Right kidney (tissue), 1 donor: ENCODE data around the gene KCTD14.
A peak's percentile ranks its signal among the peaks of the same experiment; 100 is the strongest.
"Not testable (repeated sequence)": the region's sequence is repeated elsewhere in the genome, so short reads cannot be mapped to it uniquely, and the experiment has no call there.

Experiments used
- DNase-seq: peaks from one replicate; pipeline ENCODE4 v3.0.0-alpha.2; 2016

Gene KCTD14

DNA sequence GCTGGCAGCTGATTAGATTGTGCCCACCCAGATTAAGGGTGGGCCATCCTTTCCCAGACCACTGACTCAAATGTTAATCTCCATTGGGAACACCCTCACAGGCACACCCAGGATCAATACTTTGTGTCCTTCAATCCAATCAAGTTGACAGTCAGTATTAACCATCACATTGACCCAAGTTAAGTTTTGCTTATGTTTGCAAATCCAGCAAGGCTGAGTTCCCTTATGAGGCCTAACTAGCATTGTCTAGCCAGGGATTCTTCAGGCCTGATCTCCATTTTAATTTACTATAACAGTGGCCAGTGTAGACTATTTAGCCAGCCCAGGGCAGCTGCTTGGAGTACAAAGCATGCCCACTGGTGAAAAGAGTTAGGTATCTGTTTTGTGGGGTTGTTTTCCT, 2.3 kb upstream of the KCTD14 start:
- no peak for DNase-seq

DNA sequence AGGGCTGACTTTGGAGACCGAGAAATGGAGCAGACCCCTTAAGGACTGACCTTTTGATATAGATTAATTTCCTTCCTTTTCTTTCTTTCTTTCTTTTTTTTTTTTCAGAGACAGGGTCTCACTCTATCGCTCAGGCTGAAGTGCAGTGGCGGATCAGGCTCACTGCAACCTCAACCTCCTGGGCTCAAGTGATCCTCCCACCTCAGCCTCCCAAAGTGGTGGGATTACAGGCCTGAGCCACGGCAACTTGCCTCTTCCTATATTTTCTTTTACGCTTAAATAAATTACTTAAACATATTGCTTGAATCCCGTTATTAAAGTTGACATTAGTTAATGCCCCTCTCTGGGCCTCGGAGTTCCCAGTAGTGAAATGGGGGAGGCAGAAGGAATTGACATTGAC, 350 bp upstream of the KCTD14 start:
- DNase-seq = no peak

DNA sequence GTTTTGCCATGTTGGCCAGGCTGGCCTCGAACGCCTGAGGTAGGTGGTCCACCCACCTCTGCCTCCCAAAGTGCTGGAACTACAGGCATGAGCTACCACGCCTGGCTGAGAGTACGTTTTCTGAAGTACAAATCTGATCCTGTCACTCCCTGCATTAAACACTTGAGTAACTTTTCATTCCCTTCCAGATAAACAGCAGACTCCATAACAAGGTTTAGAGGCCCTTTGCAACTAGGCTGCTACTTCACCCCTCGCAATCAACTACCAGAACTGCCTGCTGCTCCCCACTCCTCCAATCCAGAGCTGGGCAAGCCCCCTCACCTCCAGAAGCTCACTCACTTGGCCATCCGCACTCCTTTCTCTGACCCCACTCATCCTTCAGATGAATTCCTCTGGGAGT, 1.5 kb downstream of the KCTD14 start:
- no peak for DNase-seq

DNA sequence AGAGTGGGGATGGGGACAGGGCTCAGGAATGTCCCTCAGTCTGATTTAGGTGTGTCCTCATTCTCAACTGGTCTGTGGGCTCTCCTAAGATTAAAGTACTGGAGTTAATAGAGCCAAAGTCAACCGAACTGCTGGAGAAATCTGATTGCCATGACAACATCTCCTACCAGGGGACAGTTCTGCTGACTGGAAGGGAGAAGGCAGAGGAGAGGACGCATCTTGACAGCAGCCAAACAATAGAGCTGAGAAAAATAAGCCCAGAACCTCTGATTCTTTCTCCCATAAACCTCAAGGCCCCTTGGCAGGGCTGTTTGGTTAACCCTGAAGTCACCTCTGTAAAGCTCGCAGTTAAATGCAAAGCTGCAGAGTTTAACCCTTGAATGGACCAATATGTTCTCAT, 2.8 kb downstream of the KCTD14 start:
- peak; percentile 35 for DNase-seq

DNA sequence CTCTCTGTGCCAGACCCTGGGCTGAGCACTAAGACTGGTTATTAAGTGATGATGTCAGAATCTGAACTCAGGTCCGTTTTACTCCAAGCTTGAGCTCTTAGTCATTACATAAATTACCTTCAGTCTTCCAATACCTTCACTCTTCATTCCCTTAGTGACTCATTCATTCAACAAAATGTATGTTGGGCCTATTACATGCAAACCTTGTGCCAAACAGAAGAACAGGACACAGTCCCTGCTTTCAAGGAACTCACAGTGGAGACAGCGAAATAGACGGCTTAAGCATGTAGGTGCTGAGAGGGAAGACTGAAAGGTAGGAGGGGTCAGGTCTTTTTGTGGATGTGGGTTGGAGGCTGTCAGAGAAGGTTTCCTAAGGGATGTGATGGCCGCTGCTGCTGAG, 3.3 kb downstream of the KCTD14 start:
- no peak for DNase-seq

DNA sequence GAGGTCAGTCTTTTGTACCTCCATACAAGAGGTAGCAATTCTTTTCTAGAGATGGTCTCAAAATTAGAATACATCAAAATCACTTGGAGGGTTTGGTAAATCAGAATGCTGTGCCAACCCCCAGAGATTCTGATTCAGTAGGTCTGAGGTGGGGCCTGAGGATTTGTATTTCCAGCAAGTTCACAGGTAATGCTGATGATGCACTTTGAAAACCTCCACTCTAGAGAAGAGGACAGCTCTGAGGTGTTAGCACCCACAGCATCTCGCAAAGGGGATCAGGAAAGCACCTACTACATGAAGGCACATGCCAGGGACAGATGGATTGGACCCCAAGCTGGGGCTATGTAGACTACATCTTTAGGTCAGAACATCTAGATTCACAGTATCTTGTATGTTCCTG, 7.2 kb downstream of the KCTD14 start:
- no peak for DNase-seq

DNA sequence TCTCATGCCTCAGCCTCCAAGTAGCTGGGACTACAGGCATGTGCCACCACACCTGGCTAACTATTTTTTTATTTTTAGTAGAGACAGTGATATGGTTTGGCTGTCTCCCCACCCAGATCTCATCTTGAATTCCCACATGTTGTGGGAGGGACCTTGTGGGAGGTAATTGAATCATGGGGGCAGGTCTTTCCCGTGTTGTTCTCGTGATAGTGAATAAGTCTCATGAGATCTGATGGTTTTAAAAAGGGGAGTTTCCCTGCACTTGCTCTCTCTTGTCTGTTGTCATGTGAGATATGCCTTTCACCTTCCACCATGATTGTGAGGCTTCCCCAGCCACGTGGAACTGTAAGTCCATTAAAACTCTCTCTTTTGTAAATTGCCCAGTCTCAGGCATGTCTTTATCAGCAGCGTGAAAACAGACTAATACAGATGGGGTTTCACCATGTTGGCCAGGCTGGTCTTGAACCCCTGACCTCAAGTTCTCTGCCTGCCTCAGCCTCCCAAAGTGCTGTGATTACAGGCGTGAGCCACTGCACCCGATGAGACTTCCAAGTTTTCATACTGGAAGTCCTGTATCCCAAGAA, 8.0 kb downstream of the KCTD14 start:
- not testable (repeated sequence) for DNase-seq

DNA sequence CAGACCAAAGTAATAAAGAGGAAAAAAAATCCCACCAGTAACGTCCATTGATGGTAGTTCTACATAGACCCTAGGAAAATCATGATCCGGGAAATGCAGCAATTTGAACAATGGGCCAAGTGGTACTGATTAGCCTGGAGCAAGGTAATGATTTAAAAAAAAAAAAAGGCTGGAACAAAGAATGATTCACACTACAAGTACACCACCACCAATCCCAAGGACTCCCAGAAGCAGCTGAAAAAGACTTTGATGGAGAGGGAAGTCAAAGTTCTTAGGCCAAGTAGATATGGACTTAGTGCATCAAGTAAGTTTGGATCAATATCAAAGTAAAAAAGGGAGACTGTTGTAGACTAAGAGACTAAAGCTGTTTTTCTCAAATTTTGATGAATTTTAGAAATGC, 11.8 kb downstream of the KCTD14 start:
- no peak for DNase-seq

DNA sequence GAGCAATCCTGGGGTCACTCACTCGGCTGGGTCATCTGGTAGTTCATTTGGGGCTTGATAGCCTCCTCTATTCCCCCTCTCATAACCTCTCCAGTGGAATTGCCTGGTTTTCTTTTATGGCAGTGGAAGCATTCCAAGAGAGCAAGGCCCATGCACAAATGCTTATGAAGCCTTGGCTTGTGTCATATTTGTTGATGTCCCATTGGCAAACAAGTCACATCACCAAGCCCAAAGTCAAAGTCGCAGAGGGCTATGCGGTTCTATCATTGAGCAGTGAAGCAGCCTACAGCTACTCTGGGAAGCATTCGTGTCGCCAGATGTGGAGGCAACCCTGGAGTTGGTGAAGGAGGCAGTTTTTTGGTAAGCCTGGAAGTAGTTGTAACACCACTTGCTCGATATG, 12.3 kb downstream of the KCTD14 start:
- DNase-seq = no peak

DNA sequence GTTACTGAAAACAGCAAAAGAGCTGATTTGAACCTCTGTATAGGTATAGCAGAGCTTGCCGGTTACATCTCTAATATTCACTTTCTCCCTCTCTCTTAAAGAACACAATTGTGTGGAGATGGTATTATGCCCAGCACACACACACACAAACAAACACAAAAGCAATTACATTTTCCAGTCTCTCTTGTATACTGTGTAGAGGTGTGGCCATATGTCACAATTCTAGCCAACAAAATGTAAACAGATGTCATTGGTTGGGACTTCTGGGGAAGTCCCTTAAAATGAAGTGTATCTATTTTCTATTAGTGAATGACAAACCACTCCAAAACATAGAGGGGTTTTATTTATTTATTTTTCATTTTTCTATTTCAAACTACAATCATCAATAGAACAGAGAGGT, 12.8 kb downstream of the KCTD14 start:
- DNase-seq = no peak

DNA sequence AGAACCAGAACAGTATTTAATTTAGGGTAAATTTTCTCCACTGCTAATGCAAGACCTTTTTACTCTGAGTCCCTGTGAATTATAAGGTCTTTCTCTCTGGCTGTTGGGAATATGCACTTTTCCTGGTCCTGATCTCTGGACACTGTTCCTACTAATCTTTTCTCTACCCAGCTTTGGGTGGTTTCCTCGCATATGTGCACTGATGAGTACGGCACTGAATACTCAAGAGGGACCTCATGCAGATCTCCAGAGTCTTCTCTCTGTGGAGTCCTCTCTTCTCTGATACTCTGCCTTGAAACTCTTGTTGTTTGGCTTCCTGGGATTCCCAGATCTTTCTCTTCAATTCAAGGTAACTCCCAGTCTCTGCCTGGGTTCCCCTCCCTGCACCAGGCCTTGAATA, 14.0 kb downstream of the KCTD14 start:
- DNase-seq = no peak

DNA sequence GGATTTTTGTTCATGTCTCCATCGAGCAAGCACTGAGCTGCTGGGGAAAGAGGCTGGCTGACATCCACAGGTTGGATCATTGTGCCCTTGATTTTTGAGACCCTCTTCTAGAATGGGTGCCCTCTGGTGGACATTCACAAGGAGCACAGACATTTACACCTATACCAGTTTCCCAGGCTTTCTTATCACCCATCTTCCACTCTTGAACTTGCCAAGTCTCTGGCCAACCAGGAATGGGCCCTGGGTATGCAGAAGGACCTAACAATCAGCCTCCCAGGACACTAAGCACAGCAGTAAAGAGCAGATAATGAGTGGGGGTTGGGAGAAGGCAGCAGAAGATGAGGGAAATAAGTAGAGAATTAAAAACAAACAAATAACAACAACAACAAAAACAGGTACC, 22.9 kb downstream of the KCTD14 start:
- peak; percentile 23 for DNase-seq

DNA sequence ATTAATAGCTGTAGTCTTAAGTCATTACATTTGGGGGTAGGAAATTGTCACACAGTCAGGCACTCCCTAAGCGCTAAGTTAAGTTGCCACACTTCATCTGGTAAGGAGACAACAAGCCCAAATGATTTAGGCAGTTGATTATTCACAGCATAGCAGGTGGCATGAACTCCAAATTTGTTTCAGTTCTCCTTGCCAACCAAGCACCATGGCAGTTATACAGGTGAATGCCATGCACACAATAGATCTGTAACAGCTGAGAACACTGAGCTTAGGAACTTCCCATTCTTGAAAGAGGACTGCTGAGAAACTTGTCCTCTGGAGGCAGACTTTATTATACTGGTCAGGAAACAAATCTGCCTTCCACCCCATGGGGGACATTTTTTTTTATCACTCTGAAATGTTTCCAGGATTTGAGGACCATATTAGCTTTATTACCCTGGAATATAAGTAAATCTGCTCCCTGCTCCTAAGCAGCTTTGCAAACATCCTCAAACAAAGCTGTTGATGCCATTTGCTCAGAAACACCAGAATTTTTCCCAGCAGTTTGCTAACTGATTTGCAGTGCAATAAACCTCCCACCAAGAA, 23.5 kb downstream of the KCTD14 start:
- no peak for DNase-seq

DNA sequence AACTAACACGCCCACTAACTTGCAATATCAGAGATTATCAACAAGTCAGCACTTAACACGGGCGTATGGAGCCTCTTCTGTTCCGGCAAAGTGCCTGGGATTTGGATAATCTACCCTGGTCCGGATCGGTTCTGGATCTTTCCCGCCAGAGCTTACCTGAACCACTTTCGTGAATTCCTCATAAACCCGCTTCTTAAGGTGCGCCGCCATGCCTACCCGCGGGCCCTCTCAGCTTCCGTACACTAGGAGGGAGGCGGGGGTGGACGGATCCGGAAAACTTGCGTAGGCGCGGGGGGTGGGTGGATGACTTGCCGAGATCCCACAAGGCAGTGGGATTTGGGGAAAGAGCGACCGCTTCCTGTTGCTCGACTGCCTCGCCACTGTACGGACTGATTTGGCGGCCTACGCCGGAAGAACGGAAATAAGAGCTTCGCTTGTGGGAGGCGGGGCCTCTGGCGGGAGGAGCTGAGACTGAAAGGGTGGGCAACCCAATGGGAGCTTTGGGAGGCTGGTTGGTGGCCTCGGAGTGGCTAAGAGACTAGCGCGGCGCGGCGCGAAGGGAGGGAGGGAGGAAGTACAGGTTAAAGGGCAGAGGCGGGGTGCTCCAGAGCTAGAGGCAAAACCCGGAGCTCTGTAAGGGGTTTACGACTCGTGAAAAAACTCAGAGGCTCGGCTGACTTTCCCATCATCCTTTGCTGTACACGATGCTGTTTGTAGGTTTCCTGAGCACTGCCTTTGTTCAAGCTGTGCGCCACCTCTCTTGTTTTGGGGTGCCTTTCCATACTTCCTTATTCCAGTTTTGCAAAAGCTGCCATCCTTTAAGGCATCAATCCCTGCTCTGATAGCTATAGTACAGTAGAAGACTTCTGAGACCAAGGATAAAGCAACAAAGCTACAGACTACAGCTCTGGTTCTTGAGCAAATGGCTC, 28.4 kb downstream of the KCTD14 start, which contains the start of gene INTS4:
Gene INTS4 (minus strand): TSS at position 235 of the 929 bp plus-strand sequence. CDS start 25 bp downstream, at position 210.
- DNase-seq = peak; percentile 86

DNA sequence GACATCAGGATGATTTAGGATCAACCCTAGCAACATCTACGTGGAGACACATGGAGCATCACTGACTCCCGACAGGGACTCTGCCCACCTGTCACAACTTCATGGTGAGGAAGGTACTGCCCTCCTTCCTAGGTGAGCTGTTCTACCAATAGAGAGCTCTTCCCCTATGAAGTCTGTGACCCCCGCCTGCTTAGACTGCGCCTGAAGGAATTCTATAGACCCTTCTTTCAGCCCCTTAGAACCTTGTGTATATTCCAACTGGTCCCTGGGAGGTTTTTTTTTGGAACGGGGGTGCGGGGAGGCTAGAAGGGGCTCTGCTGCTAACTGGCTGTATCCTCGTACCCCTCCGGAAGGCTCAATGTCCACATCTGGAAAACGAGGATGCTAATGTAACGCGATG, 29.2 kb downstream of the KCTD14 start:
- no peak for DNase-seq

DNA sequence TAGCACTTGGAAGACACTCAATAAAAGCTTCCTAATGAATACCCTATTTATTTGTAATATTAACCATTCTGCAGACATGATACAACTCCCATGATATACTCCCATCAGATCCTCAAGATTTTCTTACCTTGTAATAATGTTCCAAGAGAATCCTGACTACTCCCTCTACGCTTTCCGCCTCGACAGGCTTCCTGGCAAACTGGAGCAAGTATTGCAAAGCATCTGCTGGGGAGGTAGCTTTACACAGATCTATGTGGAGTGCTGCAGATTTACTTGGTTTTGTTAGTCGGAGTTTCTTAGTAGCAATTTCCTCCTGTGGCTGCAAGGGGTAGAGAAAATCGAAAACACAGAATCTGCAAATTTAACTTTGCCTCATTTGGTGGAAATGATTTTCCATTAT, 32.1 kb downstream of the KCTD14 start:
- DNase-seq = no peak

DNA sequence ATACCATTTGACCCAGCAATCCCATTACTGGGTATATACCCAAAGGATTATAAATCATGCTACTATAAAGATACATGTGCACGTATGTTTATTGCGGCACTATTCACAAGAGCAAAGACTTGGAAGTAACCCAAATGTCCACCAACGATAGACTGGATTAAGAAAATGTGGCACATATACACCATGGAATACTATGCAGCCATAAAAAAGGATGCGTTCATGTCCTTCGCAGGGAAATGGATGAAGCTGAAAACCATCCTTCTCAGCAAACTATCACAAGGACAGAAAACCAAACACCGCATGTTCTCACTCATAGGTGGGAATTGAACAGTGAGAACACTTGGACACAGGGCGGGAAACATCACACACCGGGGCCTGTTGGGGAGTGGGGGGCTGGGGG, 36.6 kb downstream of the KCTD14 start:
- not testable (repeated sequence) for DNase-seq

DNA sequence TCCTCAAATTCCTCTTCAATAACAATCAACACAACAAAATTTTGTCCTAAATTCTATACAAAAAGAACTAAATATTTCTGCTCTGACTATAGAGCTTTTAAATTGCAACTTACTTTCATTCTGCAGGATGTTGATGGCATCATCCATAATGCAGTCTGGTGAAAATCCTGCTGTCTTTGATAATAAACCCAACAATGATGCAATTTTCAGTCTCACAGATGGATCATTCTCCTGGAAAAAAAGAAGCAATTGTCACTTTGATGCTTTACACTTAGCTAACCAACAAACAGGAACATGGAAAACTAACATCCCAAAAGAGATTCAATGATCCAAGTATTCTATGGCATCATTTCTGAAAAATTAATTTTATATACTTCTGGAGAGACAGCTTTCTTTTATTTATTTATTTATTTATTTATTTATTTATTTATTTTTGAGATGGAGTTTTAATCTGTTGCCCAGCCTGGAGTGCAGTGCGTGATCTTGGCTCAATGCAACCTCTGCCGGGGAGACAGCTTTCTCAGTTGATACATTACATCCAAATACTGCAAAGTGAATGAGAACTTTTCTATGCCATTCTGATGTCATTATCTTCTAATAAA, 41.6 kb downstream of the KCTD14 start:
- DNase-seq = no peak

DNA sequence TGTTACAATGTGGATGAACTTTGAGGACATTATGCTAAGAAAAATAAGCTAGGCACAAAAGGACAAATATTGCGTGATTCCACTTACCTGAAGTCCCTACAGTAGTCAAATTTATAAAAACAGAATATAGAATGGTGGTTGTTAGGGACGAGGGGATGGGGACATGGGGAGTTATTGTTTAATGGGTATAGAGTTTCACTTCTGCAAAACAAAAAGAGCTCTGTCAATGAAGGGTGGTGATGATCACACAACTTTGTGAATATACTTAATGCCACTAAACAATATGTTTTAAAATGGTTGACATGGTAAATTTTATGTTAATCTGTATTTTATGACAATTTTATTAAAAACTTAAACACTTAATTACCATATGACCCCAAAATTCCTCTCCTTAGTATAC, 54.7 kb downstream of the KCTD14 start:
- no peak for DNase-seq

DNA sequence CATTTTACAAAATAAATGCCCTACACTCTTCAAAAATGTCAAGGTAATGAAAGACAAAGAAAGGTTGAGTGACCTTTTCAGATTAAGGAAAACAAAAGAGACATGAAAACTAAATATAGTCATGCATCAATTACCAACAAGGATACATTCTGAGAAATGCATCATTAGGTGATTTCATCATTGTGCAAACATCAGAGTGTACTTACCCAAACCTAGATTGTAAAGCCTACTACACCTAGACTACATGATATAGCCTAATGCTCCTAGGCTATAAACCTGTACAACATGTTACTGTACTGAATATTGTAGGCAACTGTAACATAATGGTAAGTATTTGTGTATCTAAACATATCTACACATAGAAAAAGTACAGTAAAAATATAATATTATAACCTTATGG, 55.3 kb downstream of the KCTD14 start:
- DNase-seq = no peak

DNA sequence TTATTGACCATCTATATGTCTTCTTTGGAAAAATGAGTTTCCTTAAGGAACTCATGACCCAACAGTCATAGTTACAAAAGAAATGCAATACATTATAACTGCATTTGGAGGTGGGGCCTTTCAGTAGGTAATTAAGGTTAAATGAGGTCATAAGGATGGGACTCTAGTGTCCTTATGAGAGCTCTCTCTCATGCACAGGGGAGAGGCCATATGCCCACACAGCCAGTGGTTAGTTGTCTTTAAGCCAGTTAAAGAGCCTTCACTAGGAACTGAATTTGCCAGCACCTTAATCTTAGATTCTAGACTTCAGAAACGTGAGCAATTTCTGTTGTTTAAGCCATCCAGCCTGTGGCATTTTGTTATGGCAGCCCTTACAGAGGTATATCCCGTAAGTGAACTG, 56.0 kb downstream of the KCTD14 start:
- no peak for DNase-seq

DNA sequence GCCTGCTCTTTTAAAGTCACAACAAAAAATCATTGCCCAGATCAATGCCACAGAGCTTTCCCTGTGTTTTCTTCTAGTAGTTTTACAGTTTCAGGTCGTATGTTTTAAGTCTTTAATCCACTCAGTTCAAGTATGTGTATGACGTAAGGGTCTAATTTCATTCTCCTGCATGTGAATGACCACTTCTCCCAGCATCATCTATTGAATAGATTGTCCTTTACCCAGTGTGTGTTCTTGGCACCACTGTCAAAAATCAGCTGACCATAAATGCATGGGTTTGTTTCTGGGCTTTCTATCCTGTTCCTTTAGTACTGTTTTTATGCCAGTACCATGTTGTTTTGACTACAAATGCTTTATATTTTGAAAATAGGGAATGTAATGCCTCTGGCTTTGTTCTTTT, 56.7 kb downstream of the KCTD14 start:
- DNase-seq = no peak
